Esophagus squamous epithelium (tissue), 4 donors: Measurements from ENCODE around the gene ASTN2.

Experiments
- POLR2A ChIP-seq, 4 donors: fragments of 450-650 bp; IDR thresholded peaks; one replicate each; pipeline ENCODE4 v1.6.1; 2017; ENCODE audit warnings: antibody characterized with exemption in 4 of 4, mild to moderate bottlenecking in 4 of 4, moderate library complexity in 3 of 4
- TF ChIP-seq, protein P1 (sequence below), 6 experiments: fragments of 450-650 bp in 4 of 6; fragments of 200-600 bp in 2 of 6; sonication (generic) in 2 of 6; IDR thresholded peaks; one replicate each; pipeline ENCODE4 v1.5.1; 2016 to 2019; ENCODE audit warnings: antibody characterized with exemption in 6 of 6, mild to moderate bottlenecking in 4 of 6, moderate library complexity in 4 of 6

DNA sequence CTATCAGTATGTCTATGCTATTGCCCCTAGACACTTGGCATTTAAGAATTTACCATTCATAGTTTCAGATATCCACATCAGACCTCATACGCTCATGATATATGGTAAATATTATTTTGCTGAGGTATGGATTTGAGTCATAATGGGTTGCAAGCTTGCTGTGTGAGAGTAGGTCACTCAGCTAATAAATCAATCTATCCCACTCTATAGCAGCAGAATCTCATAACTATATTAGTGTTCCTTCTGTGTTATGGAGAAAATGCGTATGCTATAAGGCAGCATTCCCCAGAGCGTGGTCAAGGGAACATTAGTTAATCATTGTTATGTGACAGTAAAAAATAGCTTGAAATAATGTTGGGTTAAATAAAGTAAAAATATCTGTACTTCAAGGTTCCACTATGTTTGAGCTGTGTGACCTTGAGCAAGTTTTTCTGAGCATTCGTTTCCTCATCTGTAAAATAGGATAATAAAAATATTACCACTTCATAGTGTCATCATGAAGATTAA is 720.0 kb downstream of the ASTN2 start:
- TF ChIP-seq, protein P1, sequence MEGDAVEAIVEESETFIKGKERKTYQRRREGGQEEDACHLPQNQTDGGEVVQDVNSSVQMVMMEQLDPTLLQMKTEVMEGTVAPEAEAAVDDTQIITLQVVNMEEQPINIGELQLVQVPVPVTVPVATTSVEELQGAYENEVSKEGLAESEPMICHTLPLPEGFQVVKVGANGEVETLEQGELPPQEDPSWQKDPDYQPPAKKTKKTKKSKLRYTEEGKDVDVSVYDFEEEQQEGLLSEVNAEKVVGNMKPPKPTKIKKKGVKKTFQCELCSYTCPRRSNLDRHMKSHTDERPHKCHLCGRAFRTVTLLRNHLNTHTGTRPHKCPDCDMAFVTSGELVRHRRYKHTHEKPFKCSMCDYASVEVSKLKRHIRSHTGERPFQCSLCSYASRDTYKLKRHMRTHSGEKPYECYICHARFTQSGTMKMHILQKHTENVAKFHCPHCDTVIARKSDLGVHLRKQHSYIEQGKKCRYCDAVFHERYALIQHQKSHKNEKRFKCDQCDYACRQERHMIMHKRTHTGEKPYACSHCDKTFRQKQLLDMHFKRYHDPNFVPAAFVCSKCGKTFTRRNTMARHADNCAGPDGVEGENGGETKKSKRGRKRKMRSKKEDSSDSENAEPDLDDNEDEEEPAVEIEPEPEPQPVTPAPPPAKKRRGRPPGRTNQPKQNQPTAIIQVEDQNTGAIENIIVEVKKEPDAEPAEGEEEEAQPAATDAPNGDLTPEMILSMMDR (IDR thresholded peaks at IDR 0.05), result no peak
- TF ChIP-seq POLR2A (IDR thresholded peaks at IDR 0.05), result no peak
